SIG-M5 treated with dmso at 0.1 percent for 504 hours (cell line): ENCODE results near the gene BIN1.

Experiments
- DNase-seq: peaks from one replicate; lab custom pipeline; 2025; ENCODE audit not compliant: unreplicated experiment; lab: John Stamatoyannopoulos, UW

The BIN1 gene

GRCh38 chr2:127091148-127091547 is 15.8 kb downstream of the BIN1 start:
- DNase-seq: no peak

- no peak for DNase-seq
Measured at GRCh38 chr2:127090281-127091120, 16.5 kb downstream of the BIN1 start.

GRCh38 chr2:127089478-127090235 is 17.3 kb downstream of the BIN1 start:
- no peak for DNase-seq

- DNase-seq: no peak
Measured at GRCh38 chr2:127088706-127089105, 18.2 kb downstream of the BIN1 start.

GRCh38 chr2:127087791-127088495 is 19.0 kb downstream of the BIN1 start:
- no peak for DNase-seq

- peak; percentile 81 for DNase-seq
Measured at GRCh38 chr2:127086990-127087790, 19.8 kb downstream of the BIN1 start.

GRCh38 chr2:127085317-127085681 is 21.7 kb downstream of the BIN1 start:
- DNase-seq: peak; percentile 63

- DNase-seq: no peak
Measured at GRCh38 chr2:127084611-127085316, 22.2 kb downstream of the BIN1 start.

- no peak for DNase-seq
Measured at GRCh38 chr2:127083819-127084503, 23.0 kb downstream of the BIN1 start.

- DNase-seq: no peak
Measured at GRCh38 chr2:127082974-127083373, 24.0 kb downstream of the BIN1 start.

GRCh38 chr2:127081826-127082633 is 24.9 kb downstream of the BIN1 start:
- DNase-seq: no peak

- DNase-seq: no peak
Measured at GRCh38 chr2:127080938-127081755, 25.8 kb downstream of the BIN1 start.

GRCh38 chr2:127080226-127080937 is 26.6 kb downstream of the BIN1 start:
- DNase-seq: no peak

- no peak for DNase-seq
Measured at GRCh38 chr2:127079358-127079920, 27.5 kb downstream of the BIN1 start.

GRCh38 chr2:127078666-127079270 is 28.2 kb downstream of the BIN1 start:
- DNase-seq: no peak

- no peak for DNase-seq
Measured at GRCh38 chr2:127078028-127078427, 28.9 kb downstream of the BIN1 start.

- no peak for DNase-seq
Measured at GRCh38 chr2:127076924-127077323, 30.0 kb downstream of the BIN1 start.
